GM12878 (cell line): ENCODE measurements around the gene GPSM1. TPM values are rescaled to one million over a fixed set of nuclear protein-coding genes. Genes with fewer than 3 reads are reported as not detected.

Experiments
- ATAC-seq: fragments of 200-7000 bp; cut with Tn5 transposase; 3 replicates; pipeline ENCODE4 v1.9.1; 2020; ENCODE audit warnings: mild to moderate bottlenecking, moderate library complexity
- BruUV-seq: library from RNA; stranded (reverse); fragments of 400-500 nt; replicated peaks from 2 replicates; lab custom pipeline; 2021; lab: Mats Ljungman, UMichigan
- CTCF ChIA-PET: fragments of 300-600 bp; sonication (Branson Sonifier 250); formaldehyde crosslinking; extraction: SDS; loops from one replicate; lab custom pipeline; 2021; ENCODE audit warnings: inconsistent platforms; lab: Yijun Ruan, JAX
- POLR2A ChIA-PET: fragments of 350-600 bp; formaldehyde crosslinking; extraction: SDS; loops from one replicate; lab custom pipeline; 2021; ENCODE audit warnings: inconsistent platforms; lab: Charles Lee
- RAD21 ChIA-PET: fragments of 300-600 bp; sonication (Branson Sonifier 250); formaldehyde crosslinking; loops from one replicate; lab custom pipeline; 2023; ENCODE audit warnings: antibody characterized with exemption; ENCODE audit not compliant: unreplicated experiment; lab: Charles Lee
- SMC1A ChIA-PET: fragments of 300-600 bp; sonication (Branson Sonifier 250); formaldehyde crosslinking; loops from one replicate; lab custom pipeline; 2023; ENCODE audit not compliant: unreplicated experiment, uncharacterized antibody; lab: Charles Lee
- DNase-seq: peaks from one replicate; pipeline ENCODE4 v3.0.0-alpha.2; 2011; ENCODE audit warnings: low read depth, low spot score
- FAIRE-seq: peaks from 3 replicates; lab custom pipeline; 2011; peaks lifted over from hg19 to GRCh38; lab: Jason Lieb, UNC
- H2AFZ ChIP-seq: 2 replicates; pipeline ENCODE4 v1.6.0; 2011; ENCODE audit warnings: low read depth, low read length, control low read depth; ENCODE audit not compliant: control insufficient read depth
- H3K27ac ChIP-seq: 2 replicates; pipeline ENCODE4 v1.5.1; 2011; ENCODE audit warnings: control low read depth; ENCODE audit not compliant: control insufficient read depth, insufficient read depth
- H3K27me3 ChIP-seq, 2 experiments: replicated peaks in 1 of 2; 2 replicates each; pipeline versions ENCODE4 v1.6.0 to v1.6.1; 2011; ENCODE audit warnings: low read length in 1 of 2; ENCODE audit not compliant: control insufficient read depth in 2 of 2, insufficient read depth in 2 of 2
- H3K36me3 ChIP-seq, 2 experiments: 2 replicates each; pipeline ENCODE4 v1.5.1; 2011; ENCODE audit warnings: low read length in 1 of 2; ENCODE audit not compliant: control insufficient read depth in 2 of 2, insufficient read depth in 2 of 2
- H3K4me1 ChIP-seq: 2 replicates; pipeline ENCODE4 v1.6.1; 2011; ENCODE audit warnings: mild to moderate bottlenecking, low read length, moderate library complexity, mixed read lengths; ENCODE audit not compliant: control insufficient read depth, insufficient read depth
- H3K4me2 ChIP-seq: 2 replicates; pipeline ENCODE4 v1.6.0; 2011; ENCODE audit warnings: control low read depth; ENCODE audit not compliant: control insufficient read depth, insufficient read depth
- H3K4me3 ChIP-seq: fragments of 200-600 bp; sonication (generic); 2 replicates; pipeline ENCODE4 v1.5.1; 2016
- H3K79me2 ChIP-seq: 2 replicates; pipeline ENCODE4 v1.6.0; 2011; ENCODE audit warnings: low read length; ENCODE audit not compliant: control insufficient read depth, insufficient read depth
- H3K9ac ChIP-seq: 2 replicates; pipeline ENCODE4 v1.8.0; 2011; ENCODE audit warnings: low read length, control low read depth, mixed read lengths; ENCODE audit not compliant: control insufficient read depth, insufficient read depth
- H3K9me3 ChIP-seq: replicated peaks from 3 replicates; pipeline ENCODE4 v1.5.1; 2011; ENCODE audit warnings: mild to moderate bottlenecking, low read length; ENCODE audit not compliant: control insufficient read depth, insufficient read depth
- H4K20me1 ChIP-seq: 2 replicates; pipeline ENCODE4 v1.6.0; 2011; ENCODE audit not compliant: control insufficient read depth, insufficient read depth
- GATAD2B ChIP-seq: fragments of 450-650 bp; conservative IDR thresholded peaks from 2 replicates; pipeline ENCODE4 v1.6.1; 2017; ENCODE audit warnings: low read depth, mild to moderate bottlenecking, moderate library complexity
- HDGF ChIP-seq: fragments of 450-650 bp; IDR thresholded peaks from 2 replicates; pipeline ENCODE4 v1.6.1; 2016; ENCODE audit warnings: antibody characterized with exemption
- MTA2 ChIP-seq: fragments of 450-650 bp; IDR thresholded peaks from 2 replicates; pipeline ENCODE4 v1.6.1; 2016; ENCODE audit warnings: low read depth, mild to moderate bottlenecking, moderate library complexity
- TAF1 ChIP-seq: IDR thresholded peaks from 2 replicates; pipeline ENCODE4 v1.6.1; 2011; ENCODE audit warnings: mild to moderate bottlenecking, low read depth, low read length, borderline replicate concordance
- TCF12 ChIP-seq: IDR thresholded peaks from 2 replicates; pipeline ENCODE4 v1.6.1; 2011; ENCODE audit warnings: low read depth, mild to moderate bottlenecking, low read length
- ZNF207 ChIP-seq: fragments of 450-650 bp; IDR thresholded peaks from 2 replicates; pipeline ENCODE4 v1.6.1; 2014; ENCODE audit warnings: antibody characterized with exemption, mild to moderate bottlenecking, borderline replicate concordance
- WGBS: methylation state at CpG from one replicate; pipeline ENCODE4 v1.1.6; 2016; ENCODE audit warnings: low lambda C conversion rate; ENCODE audit not compliant: insufficient replicate concordance, insufficient coverage; ENCODE audit errors: missing lambda C conversion rate; 5-methylcytosine and 5-hydroxymethylcytosine counted together
- in situ Hi-C: fragments of 300-500 bp; cut with MboI; formaldehyde crosslinking; loops from 9 replicates; pipeline ENCODE4 v1.14.3; 2018; ENCODE audit warnings: mixed read lengths
- intact Hi-C: fragments of 100-400 bp; cut with micrococcal nuclease; formaldehyde crosslinking; loops from one replicate; pipeline ENCODE4 v1.14.2; 2022; ENCODE audit not compliant: unreplicated experiment
- polyA plus RNA-seq, 11 experiments: library from polyadenylated mRNA; depleted of rRNA in 4 of 11; unstranded in 6 of 11; stranded (reverse) in 5 of 11; fragments of >200 nt; fragmentation: Nextera tagmentation in 4 of 11; fragmentation: Illumina TruSeq in 1 of 11; extraction: Ambion mirVana in 4 of 11; extraction: Trizol in 1 of 11; gene quantifications; 1 replicate in 1 of 11; 2 replicates in 10 of 11; pipeline versions ENCODE4 v1.2.1 to v1.2.3, GENCODE V29; 2011 to 2016; ENCODE audit warnings: inconsistent platforms in 2 of 11, missing spikeins in 2 of 11, low read depth in 1 of 11
- total RNA-seq, 4 experiments: library from RNA; depleted of rRNA in 3 of 4; stranded (reverse); fragments of >200 nt in 3 of 4; fragmentation: Illumina TruSeq in 1 of 4; extraction: Trizol in 1 of 4; gene quantifications; 2 replicates each; pipeline versions ENCODE4 v1.2.1 to v1.2.3, GENCODE V29; 2013 to 2021
- TF ChIP-seq, protein P1 (sequence below): fragments of 450-650 bp; IDR thresholded peaks from 2 replicates; pipeline ENCODE4 v1.6.1; 2017; ENCODE audit warnings: mild to moderate bottlenecking, moderate library complexity

The GPSM1 gene
- total and polyA plus RNA-seq, 10 of the 15 experiments (the other 5 are each of a cell fraction or from before 2014, with no cell fraction given) = 0.04 to 0.10 (median 0.10) TPM; not detected in 7

- TF ChIP-seq TAF1 (no peak), MTA2 (no peak), HDGF (peak; percentile 75), TCF12 (no peak)
- H3K27me3 ChIP-seq = no peaks in the 10 kb centered on the region; a peak in 1 of 4 replicates
- WGBS = 70% methylated on average over 5 of the region's 5 CpGs
- H3K9ac ChIP-seq = no peak overlapping the region
- CTCF ChIA-PET = no interaction called here
- BruUV-seq = no TSS peak
- RAD21 ChIA-PET = no interaction called here
- H3K4me2 ChIP-seq = no peak overlapping the region
- SMC1A ChIA-PET = no interaction called here
- FAIRE-seq = no peak
- intact Hi-C loops = no loop called here
- H2AFZ ChIP-seq = no peak overlapping the region
- H3K4me1 ChIP-seq = peaks cover 3% of the 10 kb centered on the region
- H3K4me3 ChIP-seq = no peak overlapping the region
- no peak overlapping the region for H3K27ac ChIP-seq
- in situ Hi-C loops = no loop called here
- no peak for ATAC-seq
- no peaks in the 10 kb centered on the region for H3K79me2 ChIP-seq
- POLR2A ChIA-PET = no interaction called here
- no peaks in the 10 kb centered on the region for H3K36me3 ChIP-seq
- DNase-seq = no peak
- H3K9me3 ChIP-seq = peaks cover 2% of the 10 kb centered on the region; the same call in 2 of the 3 replicates
- H4K20me1 ChIP-seq = no peaks in the 10 kb centered on the region
Measured at GRCh38 chr9:136309806-136310220, 17.5 kb upstream of the GPSM1 start.

GRCh38 chr9:136310273-136311030, 16.9 kb upstream of the GPSM1 start:
- ChIA-PET SMC1A (no interaction called here), POLR2A (no interaction called here)
- TF ChIP-seq ZNF207 (no peak), GATAD2B (no peak)
- TF ChIP-seq, protein P1, sequence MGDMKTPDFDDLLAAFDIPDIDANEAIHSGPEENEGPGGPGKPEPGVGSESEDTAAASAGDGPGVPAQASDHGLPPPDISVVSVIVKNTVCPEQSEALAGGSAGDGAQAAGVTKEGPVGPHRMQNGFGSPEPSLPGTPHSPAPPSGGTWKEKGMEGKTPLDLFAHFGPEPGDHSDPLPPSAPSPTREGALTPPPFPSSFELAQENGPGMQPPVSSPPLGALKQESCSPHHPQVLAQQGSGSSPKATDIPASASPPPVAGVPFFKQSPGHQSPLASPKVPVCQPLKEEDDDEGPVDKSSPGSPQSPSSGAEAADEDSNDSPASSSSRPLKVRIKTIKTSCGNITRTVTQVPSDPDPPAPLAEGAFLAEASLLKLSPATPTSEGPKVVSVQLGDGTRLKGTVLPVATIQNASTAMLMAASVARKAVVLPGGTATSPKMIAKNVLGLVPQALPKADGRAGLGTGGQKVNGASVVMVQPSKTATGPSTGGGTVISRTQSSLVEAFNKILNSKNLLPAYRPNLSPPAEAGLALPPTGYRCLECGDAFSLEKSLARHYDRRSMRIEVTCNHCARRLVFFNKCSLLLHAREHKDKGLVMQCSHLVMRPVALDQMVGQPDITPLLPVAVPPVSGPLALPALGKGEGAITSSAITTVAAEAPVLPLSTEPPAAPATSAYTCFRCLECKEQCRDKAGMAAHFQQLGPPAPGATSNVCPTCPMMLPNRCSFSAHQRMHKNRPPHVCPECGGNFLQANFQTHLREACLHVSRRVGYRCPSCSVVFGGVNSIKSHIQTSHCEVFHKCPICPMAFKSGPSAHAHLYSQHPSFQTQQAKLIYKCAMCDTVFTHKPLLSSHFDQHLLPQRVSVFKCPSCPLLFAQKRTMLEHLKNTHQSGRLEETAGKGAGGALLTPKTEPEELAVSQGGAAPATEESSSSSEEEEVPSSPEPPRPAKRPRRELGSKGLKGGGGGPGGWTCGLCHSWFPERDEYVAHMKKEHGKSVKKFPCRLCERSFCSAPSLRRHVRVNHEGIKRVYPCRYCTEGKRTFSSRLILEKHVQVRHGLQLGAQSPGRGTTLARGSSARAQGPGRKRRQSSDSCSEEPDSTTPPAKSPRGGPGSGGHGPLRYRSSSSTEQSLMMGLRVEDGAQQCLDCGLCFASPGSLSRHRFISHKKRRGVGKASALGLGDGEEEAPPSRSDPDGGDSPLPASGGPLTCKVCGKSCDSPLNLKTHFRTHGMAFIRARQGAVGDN = no peak
- TF ChIP-seq, all 136 proteins: peak for 0
- no peaks in the 10 kb centered on the region for H3K36me3 ChIP-seq
- CTCF ChIA-PET = no interaction called here
- H3K9me3 ChIP-seq = peaks cover 3% of the 10 kb centered on the region; the same call in 2 of the 3 replicates
- FAIRE-seq = no peak
- no peak overlapping the region for H2AFZ ChIP-seq
- no peak overlapping the region for H3K4me2 ChIP-seq
- H3K27ac ChIP-seq = no peak overlapping the region
- H3K79me2 ChIP-seq = no peaks in the 10 kb centered on the region
- H4K20me1 ChIP-seq = no peaks in the 10 kb centered on the region
- DNase-seq = no peak
- intact Hi-C loops = no loop called here
- H3K27me3 ChIP-seq = no peaks in the 10 kb centered on the region; a peak in 1 of 4 replicates
- in situ Hi-C loops = no loop called here
- H3K4me3 ChIP-seq = no peak overlapping the region
- no peak for ATAC-seq
- WGBS = 23% methylated on average over 25 of the region's 28 CpGs
- peaks cover 3% of the 10 kb centered on the region for H3K4me1 ChIP-seq
- no TSS peak for BruUV-seq
- no peak overlapping the region for H3K9ac ChIP-seq
- RAD21 ChIA-PET = no interaction called here
